HEK293T (cell line): ENCODE results near the gene ARAP2.

Experiments
- ARNT ChIP-seq: fragments of 450-650 bp; IDR thresholded peaks from 2 replicates; pipeline ENCODE4 v1.6.1; 2017; ENCODE audit warnings: mild to moderate bottlenecking
- FOXA1 ChIP-seq: fragments of 450-650 bp; IDR thresholded peaks from 2 replicates; pipeline ENCODE4 v1.6.1; 2016; ENCODE audit warnings: mild to moderate bottlenecking
- TARDBP ChIP-seq: fragments of 450-650 bp; IDR thresholded peaks from 2 replicates; pipeline ENCODE4 v1.6.1; 2016

DNA sequence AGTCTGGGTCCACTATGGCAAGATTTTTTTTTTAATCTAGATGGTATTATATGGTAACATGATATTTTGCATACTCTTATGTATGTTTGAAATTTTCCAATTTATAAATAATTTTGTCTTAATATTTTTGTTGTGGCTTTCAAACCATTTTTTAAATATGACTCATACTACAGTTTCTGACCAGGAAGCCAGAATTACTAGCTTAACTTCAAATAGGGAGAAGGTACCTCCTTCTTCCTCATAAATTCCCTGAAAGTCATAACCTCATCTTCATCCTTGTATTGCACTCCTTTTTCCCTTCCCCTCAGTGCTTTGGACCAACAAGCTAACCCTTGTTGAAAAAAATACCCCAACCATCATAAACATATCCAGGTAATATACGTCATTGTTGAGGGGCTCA lies 21.6 kb downstream of the ARAP2 start:
- TF ChIP-seq FOXA1 (no peak), TARDBP (no peak), ARNT (no peak)
